Measurements from ENCODE around the gene S1PR5.

GRCh38 chr19:10491472-10492047 is 25.7 kb downstream of the S1PR5 start:
- TF ChIP-seq CTCF (IDR thresholded peaks at IDR 0.05) (no peak), EP300 (IDR thresholded peaks at IDR 0.05) (no peak), POLR2A (IDR thresholded peaks at IDR 0.05) (no peak)
